HG03469 (cell line): ENCODE results near the gene MTPN.

Source experiments
- ATAC-seq: cut with Tn5 transposase; IDR thresholded peaks from one replicate; pipeline ENCODE4 v1.9.1; 2021; ENCODE audit warnings: mild to moderate bottlenecking, moderate library complexity, moderate number of reproducible peaks; ENCODE audit not compliant: unreplicated experiment

Gene MTPN, protein sequence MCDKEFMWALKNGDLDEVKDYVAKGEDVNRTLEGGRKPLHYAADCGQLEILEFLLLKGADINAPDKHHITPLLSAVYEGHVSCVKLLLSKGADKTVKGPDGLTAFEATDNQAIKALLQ

DNA sequence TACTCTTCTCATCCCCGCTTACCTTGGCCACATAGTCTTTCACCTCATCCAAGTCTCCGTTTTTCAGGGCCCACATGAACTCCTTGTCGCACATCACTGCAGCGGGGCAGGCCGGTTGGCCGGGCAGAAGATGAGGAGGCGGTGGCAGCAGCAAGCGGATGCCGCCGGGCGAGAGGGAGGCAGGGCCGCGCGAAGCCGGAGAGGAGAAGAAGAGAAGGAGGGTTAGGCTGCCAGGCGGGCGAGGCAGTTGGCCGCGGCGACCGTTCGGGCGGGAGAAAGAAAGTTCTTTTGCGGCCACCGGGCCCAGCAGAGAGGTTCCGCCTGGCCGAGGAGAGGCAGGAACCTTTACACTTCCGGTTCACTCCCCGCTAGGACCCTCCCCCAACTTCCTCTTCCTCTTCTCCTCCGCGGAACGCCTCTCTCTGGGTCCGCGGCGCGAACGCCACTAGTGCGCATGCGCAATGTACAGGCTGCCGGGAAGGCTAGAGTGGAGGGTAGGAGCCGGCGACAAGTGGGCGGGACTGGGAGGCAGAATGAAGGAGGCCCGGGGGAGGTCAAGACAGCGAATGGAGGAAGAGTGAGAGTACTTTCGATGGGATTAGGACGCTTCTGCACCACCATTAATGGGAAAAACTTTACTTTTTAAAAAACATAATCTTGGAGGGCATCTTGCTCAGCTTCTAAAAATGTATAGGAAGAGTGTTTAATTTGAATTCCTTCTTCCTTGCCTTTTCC, at the start of gene MTPN:
Gene MTPN, minus strand, starts transcription at position 353 of the 735 bp plus-strand sequence. Its CDS starts 259 bp downstream, at position 94.
- peak; percentile 35 for ATAC-seq

DNA sequence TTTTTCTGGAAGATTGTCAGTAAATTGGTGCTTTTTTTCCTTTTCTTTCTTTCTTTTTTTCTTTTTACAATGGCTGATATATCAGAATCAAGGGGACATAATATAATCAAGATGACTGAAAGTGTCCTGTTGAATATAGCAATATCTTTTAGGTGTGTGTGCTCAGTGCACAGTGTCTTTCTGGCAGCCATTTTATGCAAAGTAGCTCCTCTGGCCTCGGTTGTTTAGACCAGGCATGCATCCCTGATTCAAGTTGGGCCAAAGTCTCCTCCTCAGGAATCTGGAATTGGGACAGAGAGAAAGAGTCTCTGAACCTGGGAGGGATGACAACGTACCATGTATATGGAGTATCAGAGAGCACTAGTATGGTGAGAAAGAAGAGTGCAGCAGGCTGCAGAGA, 49.0 kb upstream of the MTPN start:
- ATAC-seq = no peak

DNA sequence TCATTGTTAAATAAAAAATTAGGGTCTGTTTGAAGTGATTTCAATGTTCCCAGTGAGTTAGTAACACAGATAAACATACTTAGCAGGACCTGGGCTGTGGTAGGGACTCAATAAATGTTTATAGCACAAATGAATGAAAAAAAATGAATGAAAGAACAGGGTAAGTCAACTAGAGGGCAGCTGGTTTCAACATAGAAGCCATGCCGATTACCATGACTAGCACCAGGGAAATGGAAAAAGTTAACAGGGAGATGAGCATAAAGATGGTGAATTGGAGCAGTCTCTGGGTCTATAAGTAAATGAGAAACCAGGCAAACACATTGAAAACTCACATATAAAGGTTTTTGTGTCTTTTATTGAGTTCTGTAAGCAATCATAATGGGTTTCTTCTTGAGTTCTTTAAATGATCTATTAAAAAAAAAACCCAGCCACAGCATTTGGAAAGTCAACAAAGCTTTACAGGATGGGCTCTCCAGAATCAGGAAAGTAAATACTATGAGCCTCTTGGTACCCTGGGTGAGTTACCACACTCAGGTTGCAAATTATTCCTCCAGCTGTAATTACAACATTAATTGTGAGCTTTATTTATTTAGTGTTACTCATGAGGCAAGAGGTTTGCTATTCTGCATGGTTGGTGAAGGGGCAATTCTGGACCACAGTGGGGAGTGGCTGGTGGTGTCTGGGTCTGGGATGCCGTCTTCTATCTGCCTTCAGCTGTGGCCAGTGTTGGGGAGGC, 46.1 kb upstream of the MTPN start:
- ATAC-seq = no peak

DNA sequence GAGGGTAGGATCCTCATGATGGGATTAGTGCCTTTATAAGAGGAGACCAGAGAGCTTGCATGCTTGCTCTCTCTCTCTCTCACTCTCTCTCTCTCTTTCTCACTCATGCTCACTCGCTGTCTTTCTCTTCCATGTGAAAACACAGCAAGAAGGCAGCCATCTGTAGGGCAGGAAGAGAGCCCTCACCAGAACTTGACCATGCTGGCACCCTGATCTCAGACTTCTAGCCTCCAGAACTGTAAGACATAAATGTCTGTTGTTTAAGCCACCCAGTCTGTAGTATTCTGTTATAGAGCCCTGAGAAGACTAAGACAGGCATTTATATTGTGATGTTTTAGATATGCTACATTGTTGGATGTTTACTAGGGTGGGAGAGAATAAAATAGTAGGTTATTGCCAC, 43.4 kb upstream of the MTPN start:
- ATAC-seq = no peak

DNA sequence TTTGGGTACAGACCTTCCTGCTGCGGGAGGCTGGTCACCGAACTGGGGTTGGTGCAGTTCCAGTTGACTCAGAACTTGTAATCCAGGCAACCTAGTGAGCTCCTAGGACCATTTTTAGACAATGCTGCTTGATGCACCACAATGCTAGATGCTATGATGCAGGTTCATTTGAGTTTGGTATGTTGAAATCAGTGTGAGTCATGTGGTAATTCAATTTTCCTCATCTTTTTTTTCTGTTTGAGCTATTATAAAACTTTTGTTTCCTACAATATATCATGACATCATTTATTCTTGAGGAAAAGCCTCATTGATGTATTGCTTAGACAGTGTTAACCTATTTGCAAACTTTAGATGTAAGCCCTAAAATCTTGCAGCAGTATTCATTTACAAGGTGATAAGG, 40.9 kb upstream of the MTPN start:
- ATAC-seq = no peak

DNA sequence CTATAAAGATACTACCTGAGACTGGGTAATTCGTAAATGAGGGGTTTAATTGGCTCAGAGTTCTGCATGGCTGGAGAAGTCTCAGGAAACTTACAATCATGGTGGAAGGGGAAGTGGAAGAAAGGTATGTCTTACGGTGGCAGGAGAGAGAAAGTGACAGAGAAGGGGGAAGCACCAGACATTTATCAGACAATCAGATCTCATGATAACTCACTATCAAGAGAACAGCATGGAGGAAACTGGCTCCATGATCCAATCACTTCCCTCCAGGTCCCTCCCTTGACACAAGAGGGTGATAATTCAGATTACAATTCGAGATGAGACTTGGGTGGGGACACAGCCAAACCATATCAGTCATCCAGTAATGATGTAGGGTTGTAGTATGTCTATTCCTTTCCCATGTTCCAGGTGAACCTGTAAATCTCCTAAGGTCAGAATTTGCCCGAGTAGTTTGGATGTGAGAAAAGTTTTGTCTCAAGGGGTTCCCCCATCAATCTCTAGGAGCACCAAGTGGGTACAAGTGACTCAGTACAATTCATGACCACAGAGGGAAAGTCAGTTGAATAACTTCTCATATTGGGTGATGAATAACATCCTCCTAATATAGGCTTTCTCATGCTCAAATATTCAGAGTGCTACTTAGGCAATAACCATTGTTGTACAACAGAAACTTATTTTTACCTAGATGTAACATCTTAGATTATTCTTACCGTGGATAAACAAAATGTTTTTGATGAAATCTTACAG, 39.7 kb upstream of the MTPN start:
- no peak for ATAC-seq

DNA sequence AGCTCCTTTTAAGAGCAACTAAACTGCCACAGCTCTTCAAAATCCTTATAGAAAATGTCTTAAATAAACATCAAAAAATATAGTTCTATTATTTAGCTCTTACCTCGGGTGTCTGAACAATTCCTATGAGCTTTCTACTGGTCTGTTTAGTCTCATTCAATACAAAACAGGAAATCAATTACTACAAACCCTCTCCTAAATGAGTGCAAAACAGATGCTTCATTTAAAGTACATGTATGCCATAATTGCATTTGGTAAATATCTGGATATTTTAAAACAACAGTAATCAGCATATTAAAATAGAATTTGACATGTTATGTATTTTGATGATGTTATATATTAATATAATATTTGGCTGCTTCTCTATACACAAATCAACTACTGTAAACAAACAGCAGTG, 38.5 kb upstream of the MTPN start:
- no peak for ATAC-seq

DNA sequence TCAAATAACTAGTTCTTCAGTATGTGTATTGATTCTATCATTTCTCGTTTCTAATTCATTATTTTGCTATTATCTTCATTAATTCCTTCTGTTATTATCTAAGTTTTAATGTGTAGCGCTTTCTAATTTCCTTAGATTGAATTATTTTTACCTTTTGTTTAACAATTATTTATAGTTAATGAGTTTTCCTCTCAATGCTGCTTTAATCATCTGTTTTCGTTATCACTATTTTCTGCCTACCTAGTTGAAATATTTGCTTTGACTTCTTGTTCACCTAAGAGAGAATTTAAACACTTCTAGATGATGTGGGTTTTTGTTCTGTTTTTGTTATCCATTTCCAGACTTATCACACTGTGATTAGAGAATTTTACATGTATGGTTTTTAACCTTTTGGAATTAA, 37.5 kb upstream of the MTPN start:
- ATAC-seq = no peak

DNA sequence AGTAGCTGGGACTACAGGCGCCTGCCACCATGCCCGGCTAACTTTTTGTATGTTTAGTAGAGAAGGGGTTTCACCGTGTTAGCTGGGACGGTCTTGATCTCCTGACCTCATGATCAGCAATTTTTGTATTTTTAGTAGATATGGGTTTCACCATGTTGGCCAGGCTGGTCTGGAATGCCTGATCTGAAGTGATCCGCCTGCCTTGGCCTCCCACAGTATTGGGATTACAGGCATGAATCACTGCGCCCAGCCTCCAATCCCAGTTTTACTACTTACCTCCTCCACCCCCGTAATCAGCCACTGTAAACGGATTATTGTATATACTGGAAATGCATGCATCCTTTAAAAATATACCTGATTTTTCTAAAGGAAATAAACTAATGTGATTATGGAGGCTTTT, 35.1 kb upstream of the MTPN start:
- no peak for ATAC-seq

DNA sequence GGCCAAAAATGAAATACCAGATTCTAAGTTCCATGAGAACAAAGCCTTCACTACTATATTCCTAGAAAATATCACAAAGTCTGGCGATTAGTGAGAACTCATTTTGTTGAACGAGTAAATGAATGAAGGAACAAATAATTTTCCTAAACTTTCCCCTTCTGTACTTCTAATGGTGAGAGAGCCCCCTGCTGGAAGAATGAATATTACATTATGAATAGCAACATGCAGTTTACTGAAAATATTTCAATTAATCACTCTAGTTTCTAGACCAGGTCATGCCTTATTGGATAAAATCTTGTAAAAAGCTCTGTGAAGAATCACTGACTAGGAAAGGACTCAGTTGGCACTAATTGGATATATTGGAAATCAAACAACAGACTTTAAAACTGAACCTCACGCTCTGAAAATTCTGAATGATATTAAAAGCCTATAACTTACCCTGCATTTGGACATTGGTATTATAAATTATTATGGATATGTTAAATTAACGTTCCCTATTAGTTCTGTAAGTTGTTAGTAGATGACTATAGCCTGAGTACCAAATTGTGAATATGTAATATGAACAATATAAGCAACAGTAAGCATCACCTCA, 32.4 kb upstream of the MTPN start:
- ATAC-seq = no peak

DNA sequence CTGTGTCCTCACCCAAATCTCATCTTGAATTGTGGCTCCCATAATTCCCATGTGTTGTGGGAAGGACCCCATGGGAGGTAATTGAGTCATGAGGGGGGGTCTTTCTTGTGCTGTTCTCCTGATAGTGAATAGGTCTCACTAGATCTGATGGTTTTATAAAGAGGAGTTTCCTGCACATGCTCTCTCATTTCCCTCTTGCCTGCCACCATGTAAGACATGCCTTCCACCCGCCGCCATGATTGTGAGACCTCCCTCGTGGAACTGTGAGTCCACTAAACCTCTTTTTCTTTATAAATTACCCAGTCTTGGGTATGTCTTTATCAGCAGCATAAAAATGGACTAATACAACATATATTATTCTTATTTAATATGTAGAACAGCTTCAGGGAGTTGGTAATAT, 29.0 kb upstream of the MTPN start:
- no peak for ATAC-seq

DNA sequence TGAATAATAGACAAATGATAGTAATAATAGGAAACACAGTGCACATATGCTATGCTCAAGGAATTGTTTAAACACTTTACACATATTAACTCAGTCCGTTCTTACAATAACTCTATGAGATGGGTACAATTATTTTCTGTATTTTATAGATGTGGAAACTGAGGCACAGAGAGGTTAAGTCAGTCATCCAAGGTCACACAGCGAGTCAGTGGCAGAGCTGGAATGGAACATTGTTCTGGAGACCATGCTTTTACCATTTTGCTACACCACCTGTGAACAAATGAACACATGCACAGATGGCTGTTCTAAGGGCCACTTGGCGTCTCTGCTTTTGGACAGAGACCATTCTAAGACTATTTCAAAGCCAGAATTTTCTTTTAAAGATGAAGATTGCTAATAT, 26.9 kb upstream of the MTPN start:
- ATAC-seq = no peak

DNA sequence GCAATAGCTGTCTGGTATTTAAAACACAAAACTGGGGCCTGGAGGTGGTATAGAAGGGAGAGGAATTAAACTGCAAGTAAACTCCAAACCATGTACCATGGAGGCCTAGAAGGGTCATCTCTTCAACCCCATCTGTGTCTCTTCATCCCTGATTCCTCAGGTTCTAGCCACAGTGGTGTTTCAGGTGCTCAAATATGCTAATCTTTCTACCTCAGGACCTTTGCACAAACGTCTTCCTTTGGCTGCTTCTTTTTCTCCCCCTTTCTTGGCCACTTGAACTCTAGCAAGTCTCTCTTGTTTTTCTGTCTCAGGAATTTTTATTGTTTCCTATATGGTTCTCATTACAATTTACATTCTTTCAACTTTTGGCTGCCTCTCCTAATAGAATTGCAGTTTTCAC, 25.6 kb upstream of the MTPN start:
- no peak for ATAC-seq

DNA sequence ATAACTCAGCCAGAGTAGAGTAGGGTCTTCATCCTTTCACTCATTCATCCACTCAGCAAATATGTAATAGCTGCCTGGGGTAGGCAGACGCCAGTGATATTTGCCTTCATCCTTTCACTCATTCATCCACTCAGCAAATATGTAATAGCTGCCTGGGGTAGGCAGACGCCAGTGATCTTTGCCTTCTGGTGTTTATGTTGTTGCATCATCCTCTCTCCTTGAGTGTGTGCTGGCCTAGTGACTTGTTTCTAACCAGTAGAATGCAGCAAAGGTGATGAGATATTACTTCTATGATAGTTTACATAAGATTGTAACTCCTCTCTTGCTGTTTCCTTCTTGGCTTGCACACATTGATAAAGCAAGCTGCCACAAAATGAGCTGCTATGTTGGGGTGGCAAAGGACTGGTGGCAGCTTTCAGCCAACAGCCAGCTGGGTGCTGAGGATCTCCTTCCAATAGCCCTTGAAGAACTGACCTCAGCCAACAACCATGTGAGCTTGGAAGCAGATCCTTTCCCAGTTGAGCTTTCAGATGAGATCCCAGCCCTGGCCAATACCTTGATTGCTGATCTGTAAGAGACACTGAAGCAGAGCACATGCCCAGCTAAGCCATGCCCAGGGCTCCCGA, 23.2 kb upstream of the MTPN start:
- no peak for ATAC-seq

DNA sequence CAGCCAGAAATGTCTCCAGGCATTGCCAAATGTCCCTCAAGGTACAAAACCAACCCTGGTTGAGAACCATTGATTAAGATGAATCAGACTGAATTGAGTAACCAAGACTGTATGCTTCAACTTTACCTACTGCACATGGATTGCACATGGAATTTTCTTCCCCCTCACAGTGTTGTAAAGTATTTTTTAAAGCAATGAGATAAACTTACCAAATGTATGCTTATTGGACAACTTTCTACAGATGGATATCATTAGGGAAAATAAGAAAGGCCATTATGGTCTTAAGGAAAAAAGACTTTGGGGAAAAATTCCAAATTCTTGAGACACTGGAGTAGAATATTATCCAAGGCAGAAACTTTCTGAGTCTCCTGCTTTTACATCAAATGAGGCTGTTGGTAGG, 20.9 kb upstream of the MTPN start:
- no peak for ATAC-seq

DNA sequence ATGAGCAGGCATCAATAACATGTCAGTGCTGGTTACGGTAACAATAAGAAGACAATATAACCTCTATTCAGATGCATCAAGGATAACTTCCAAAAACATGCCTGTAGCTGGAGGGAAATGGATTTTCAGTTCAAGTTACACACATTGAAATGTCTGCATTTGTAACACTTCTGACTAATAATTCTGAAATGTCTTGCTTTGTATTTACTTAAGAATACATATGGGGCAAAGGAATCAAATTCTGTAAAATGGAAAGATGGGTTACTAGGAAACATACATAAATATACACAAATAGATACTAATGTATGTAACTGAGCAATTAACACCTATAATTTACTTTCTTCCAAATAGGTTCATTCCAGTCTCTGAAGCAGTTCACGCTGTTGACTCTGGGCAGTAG, 18.6 kb upstream of the MTPN start:
- no peak for ATAC-seq

DNA sequence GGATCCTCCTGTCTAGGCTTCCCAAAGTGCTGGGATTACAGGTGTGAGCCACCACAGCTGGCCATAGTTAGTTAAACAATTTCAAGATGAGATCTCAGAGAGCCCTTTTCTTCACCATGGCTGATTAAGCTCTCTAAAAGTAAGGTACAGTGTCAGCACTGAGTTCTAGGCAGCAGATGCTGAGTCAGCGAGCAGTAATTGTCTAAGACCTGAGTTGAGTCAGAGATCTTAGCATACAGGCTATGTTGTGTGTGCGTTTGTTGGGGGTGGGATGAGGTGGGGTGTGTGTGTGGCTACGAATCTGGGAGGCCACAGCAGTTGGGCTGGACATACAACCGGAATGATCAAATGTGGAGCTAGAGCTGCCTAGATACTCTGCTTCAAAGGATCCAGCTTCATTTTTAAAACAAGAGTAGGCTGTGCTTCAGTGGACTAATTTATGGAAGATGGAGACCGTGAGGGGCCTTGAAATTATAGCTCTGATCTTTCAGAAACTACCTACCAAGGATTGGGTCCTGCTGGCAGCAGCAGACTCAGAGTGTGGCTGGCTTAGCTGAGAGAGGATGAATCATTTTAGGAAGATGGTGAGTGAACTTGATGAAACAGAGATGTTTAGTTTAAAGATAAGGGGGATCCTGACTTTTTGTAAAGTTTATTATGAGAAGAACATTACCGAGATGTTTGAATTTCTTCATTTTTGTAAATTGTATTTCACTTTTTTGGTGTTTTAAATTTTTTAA, 17.5 kb upstream of the MTPN start:
- ATAC-seq = no peak

DNA sequence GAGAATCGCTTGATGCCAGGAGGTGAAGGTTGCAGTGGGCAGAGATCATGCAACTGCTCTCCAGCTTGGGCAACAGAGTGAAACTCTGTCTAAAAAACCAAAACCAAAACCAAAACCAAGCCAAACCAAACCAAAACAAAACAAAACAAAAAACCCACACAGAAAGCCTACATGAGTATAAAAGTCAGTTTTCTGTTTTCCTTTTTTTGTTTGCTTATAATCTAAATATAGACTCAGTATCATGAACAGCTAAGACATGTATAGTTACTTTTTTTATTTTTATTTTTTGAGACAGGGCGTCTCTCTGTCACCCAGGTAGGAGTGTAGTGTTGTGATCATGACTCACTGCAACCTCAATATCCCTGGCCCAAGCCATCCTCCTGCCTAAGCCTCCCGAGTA, 16.8 kb upstream of the MTPN start:
- ATAC-seq = peak; percentile 40

DNA sequence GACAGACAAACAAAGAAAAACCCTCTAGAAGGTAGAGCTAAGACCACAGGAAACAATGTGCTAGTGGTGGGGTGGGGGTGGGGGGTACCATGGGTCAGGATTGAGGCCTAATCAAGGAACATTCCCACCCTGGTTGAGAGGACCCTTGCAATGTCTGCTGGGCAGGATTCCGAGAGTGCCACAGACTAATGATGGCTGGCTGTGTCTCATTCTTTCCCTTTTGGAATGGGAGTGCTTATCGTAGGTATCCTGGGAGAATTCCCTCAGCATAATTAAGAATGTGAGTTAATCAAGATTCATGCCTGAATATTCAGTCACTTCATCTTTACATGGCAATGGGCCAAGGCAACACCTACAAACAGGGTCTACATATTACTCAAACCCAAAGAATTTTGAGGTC, 14.7 kb upstream of the MTPN start:
- ATAC-seq = no peak

DNA sequence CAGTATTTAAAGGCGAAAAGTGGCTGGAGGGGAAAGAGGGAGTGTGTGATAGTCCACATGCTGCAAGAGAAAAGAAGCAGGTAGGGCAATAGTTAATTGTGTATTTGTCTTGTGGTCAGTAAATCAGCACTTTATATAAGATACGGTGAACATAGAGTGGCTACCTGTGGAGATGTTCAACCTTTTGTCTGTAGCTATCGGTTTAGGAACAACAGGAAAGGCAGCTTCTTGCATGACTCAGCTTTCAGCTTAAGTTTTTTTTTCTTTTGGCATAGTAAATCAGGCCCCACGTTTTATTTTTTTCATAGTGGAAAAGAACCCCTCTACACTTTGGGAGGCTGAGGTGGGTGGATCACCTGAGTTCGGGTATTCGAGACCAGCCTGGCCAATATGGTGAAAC, 14.2 kb upstream of the MTPN start:
- no peak for ATAC-seq
